CD4-positive, alpha-beta T cell (primary cell): ENCODE data around the gene SEPTIN11. TPM values are rescaled to one million over a fixed set of nuclear protein-coding genes. Genes with fewer than 3 reads are reported as not detected.
A peak's percentile ranks its signal among the peaks of the same experiment; 100 is the strongest.

Experiments used
- ATAC-seq: fragments of 200-7000 bp; cut with Tn5 transposase; one replicate; pipeline ENCODE4 v1.10.0; 2022; ENCODE audit warnings: mild to moderate bottlenecking; ENCODE audit not compliant: poor library complexity
- CTCF ChIA-PET: fragments of 350-600 bp; sonication (Branson Sonifier 250); formaldehyde crosslinking; loops from one replicate; lab custom pipeline; 2021; ENCODE audit warnings: antibody characterized with exemption, inconsistent platforms; lab: Charles Lee
- POLR2A ChIA-PET: fragments of 350-600 bp; sonication (Branson Sonifier 250); formaldehyde crosslinking; loops from one replicate; lab custom pipeline; 2021; ENCODE audit warnings: antibody characterized with exemption, inconsistent platforms; lab: Charles Lee
- DNase-seq, 14 experiments: peaks; one replicate each; pipeline ENCODE4 v3.0.0-alpha.2; 2013 to 2020; ENCODE audit warnings: mixed read lengths in 2 of 14
- H3K27ac ChIP-seq, 2 donors: one replicate each; pipeline versions ENCODE4 v1.5.1 to v1.7.0; 2013; ENCODE audit warnings: low read length in 2 of 2, low read depth in 1 of 2, mild to moderate bottlenecking in 1 of 2
- H3K27me3 ChIP-seq, 2 experiments: 1 replicate in 1 of 2; 2 replicates in 1 of 2; pipeline versions ENCODE4 v1.6.1 to v1.7.0; 2013; ENCODE audit warnings: low read length in 2 of 2, control low read depth in 1 of 2, mild to moderate bottlenecking in 1 of 2, moderate library complexity in 1 of 2; ENCODE audit not compliant: insufficient read depth in 2 of 2, control insufficient read depth in 1 of 2
- H3K36me3 ChIP-seq: one replicate; pipeline ENCODE4 v1.6.1; 2013; ENCODE audit warnings: low read length, control low read depth; ENCODE audit not compliant: insufficient read depth
- H3K4me1 ChIP-seq: one replicate; pipeline ENCODE4 v1.6.1; 2013; ENCODE audit warnings: low read length, control low read depth; ENCODE audit not compliant: insufficient read depth
- H3K4me3 ChIP-seq: one replicate; pipeline ENCODE4 v1.5.1; 2013; ENCODE audit warnings: mild to moderate bottlenecking, low read length, moderate library complexity
- H3K9me3 ChIP-seq, 2 experiments: 1 replicate in 1 of 2; 2 replicates in 1 of 2; pipeline versions ENCODE4 v1.6.1 to v1.7.0; 2013; ENCODE audit warnings: low read length in 2 of 2, mild to moderate bottlenecking in 2 of 2, control low read depth in 1 of 2, moderate library complexity in 1 of 2; ENCODE audit not compliant: control insufficient read depth in 1 of 2, insufficient read depth in 1 of 2
- H3K27ac Mint-ChIP-seq: one replicate; pipeline ENCODE4 v1.8.0; 2020; ENCODE audit warnings: mixed read lengths
- H3K27me3 Mint-ChIP-seq: one replicate; pipeline ENCODE4 v1.8.0; 2021; ENCODE audit warnings: mixed read lengths
- H3K36me3 Mint-ChIP-seq: one replicate; pipeline ENCODE4 v1.8.0; 2021; ENCODE audit warnings: low read depth, mixed read lengths
- H3K4me1 Mint-ChIP-seq: one replicate; pipeline ENCODE4 v1.8.0; 2021; ENCODE audit warnings: low read depth, mixed read lengths
- H3K4me3 Mint-ChIP-seq: one replicate; pipeline ENCODE4 v1.8.0; 2020; ENCODE audit warnings: mild to moderate bottlenecking, mixed read lengths
- H3K9me3 Mint-ChIP-seq: one replicate; pipeline ENCODE4 v1.8.0; 2020; ENCODE audit warnings: mixed read lengths
- intact Hi-C, 2 experiments: fragments of 100-400 bp; cut with DNase I in 1 of 2; cut with micrococcal nuclease in 1 of 2; formaldehyde crosslinking; loops; one replicate each; pipeline versions ENCODE4 v1.15.1 to v1.9.0; 2023 to 2025; cut with DNase I, micrococcal nuclease
- total RNA-seq, 174 experiments: library from RNA in 2 of 174; stranded (reverse) in 2 of 174; gene quantifications; one replicate each; pipeline ENCODE4 v1.2.3 and lab custom pipeline; 2021 to 2026
- TF ChIP-seq, protein P1 (sequence below): fragments of 200-600 bp; IDR thresholded peaks from one replicate; pipeline ENCODE4 v1.8.0; 2022; ENCODE audit warnings: antibody characterized with exemption, mild to moderate bottlenecking

SEPTIN11 gene
- total RNA-seq, 2 experiments from 2014 or later = 8.1 to 9.4 TPM

GRCh38 chr4:76982638-76983584 is 33.4 kb downstream of the SEPTIN11 start:
- Histone ChIP-seq H3K9me3 (no peaks in the 10 kb centered on the region), H3K4me3 (no peak overlapping the region), H3K4me1 (peaks cover 52% of the 10 kb centered on the region), H3K27ac (no peak overlapping the region), H3K27me3 (no peaks in the 10 kb centered on the region), H3K36me3 (no peaks in the 10 kb centered on the region)
- H3K4me1 Mint-ChIP-seq = peaks cover 94% of the 10 kb centered on the region
- H3K27ac Mint-ChIP-seq = no peak overlapping the region
- no peaks in the 10 kb centered on the region for H3K27me3 Mint-ChIP-seq
- TF ChIP-seq, protein P1, sequence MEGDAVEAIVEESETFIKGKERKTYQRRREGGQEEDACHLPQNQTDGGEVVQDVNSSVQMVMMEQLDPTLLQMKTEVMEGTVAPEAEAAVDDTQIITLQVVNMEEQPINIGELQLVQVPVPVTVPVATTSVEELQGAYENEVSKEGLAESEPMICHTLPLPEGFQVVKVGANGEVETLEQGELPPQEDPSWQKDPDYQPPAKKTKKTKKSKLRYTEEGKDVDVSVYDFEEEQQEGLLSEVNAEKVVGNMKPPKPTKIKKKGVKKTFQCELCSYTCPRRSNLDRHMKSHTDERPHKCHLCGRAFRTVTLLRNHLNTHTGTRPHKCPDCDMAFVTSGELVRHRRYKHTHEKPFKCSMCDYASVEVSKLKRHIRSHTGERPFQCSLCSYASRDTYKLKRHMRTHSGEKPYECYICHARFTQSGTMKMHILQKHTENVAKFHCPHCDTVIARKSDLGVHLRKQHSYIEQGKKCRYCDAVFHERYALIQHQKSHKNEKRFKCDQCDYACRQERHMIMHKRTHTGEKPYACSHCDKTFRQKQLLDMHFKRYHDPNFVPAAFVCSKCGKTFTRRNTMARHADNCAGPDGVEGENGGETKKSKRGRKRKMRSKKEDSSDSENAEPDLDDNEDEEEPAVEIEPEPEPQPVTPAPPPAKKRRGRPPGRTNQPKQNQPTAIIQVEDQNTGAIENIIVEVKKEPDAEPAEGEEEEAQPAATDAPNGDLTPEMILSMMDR = no peak
- ATAC-seq = no peak
- no peaks in the 10 kb centered on the region for H3K36me3 Mint-ChIP-seq
- intact Hi-C loops = loop anchor here in 1 of 2 experiments (10.0 kb wide), 1 partner anchor 768 kb away; the partner anchor contains the start of gene SCARB2
- H3K4me3 Mint-ChIP-seq = peak overlapping the region; percentile 3
- DNase-seq = peak in 3 of 14 experiments; percentile 36 to 41 (median 38)
- ChIA-PET CTCF (interaction anchor here (0.6 to 1.2 kb wide), 3 partner anchors 49 to 225 kb away, joined by 3 read pairs; no protein-coding TSS in a partner anchor), POLR2A (interaction anchor here (1.2 to 1.7 kb wide), 4 partner anchors 9 to 34 kb away, joined by 3 to 4 read pairs (median 3); no protein-coding TSS in a partner anchor)
- no peaks in the 10 kb centered on the region for H3K9me3 Mint-ChIP-seq

DNA sequence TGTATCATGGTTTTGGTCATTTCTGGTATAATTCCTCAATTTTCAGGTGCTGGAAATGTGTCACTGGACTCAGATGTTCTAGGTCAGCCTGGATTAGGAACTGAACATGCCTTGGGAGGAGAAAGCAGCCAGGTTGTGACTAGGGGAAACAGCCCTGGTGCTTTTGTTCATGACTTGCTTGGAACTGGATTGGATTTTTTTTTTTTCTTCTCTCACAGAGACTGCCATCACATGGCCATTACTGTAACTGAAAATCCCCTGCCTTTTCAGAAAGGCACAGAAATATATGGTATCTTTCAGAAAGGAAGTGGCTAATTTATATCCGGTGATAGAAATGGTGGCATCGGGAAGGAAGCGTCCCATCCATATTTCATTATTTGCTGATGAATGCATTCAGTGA is 34.6 kb downstream of the SEPTIN11 start:
- Histone ChIP-seq H3K4me1 (peaks cover 52% of the 10 kb centered on the region), H3K36me3 (no peaks in the 10 kb centered on the region), H3K27ac (no peak overlapping the region), H3K27me3 (no peaks in the 10 kb centered on the region), H3K9me3 (no peaks in the 10 kb centered on the region), H3K4me3 (no peak overlapping the region)
- DNase-seq (peak in 3 of 14 experiments; percentile 67 to 78 (median 67)), ATAC-seq (peak; percentile 75)
- Mint-ChIP-seq H3K36me3 (no peaks in the 10 kb centered on the region), H3K4me3 (peak overlapping the region; percentile 4), H3K27ac (peak overlapping the region; percentile 24), H3K4me1 (peaks cover 94% of the 10 kb centered on the region), H3K9me3 (no peaks in the 10 kb centered on the region), H3K27me3 (no peaks in the 10 kb centered on the region)
- POLR2A ChIA-PET = interaction anchor here (1.2 to 1.7 kb wide), 2 partner anchors 8 to 11 kb away, joined by 3 to 4 read pairs; no protein-coding TSS in a partner anchor
- CTCF ChIA-PET = no interaction called here
- intact Hi-C loops = loop anchor here in 1 of 2 experiments (10.0 kb wide), 1 partner anchor 769 kb away; the partner anchor contains the start of gene SCARB2
- TF ChIP-seq, protein P1 = peak; percentile 41

- peaks cover 96% of the 10 kb centered on the region for H3K4me1 Mint-ChIP-seq
- no peak overlapping the region for H3K27ac Mint-ChIP-seq
- TF ChIP-seq, protein P1 = no peak
- ATAC-seq (no peak), DNase-seq (no peak)
- peaks cover 54% of the 10 kb centered on the region for H3K4me1 ChIP-seq
- H3K27me3 Mint-ChIP-seq = no peaks in the 10 kb centered on the region
- no peak overlapping the region for H3K4me3 Mint-ChIP-seq
- no peak overlapping the region for H3K4me3 ChIP-seq
- intact Hi-C loops = loop anchor here (1.0 to 10.0 kb wide), 4 partner anchors 22 to 770 kb away; partner anchors contain the start of gene SCARB2 (in 1 of the 2)
- no peaks in the 10 kb centered on the region for H3K36me3 ChIP-seq
- ChIA-PET CTCF (interaction anchor here (0.5 kb wide), 1 partner anchor 64 kb away, joined by 3 read pairs; no protein-coding TSS in a partner anchor), POLR2A (interaction anchor here (1.1 kb wide), 1 partner anchor 10 kb away, joined by 3 read pairs; no protein-coding TSS in a partner anchor)
- no peak overlapping the region for H3K27ac ChIP-seq
- H3K27me3 ChIP-seq = no peaks in the 10 kb centered on the region
- no peaks in the 10 kb centered on the region for H3K9me3 Mint-ChIP-seq
- H3K9me3 ChIP-seq = no peaks in the 10 kb centered on the region
- no peaks in the 10 kb centered on the region for H3K36me3 Mint-ChIP-seq
Observed at GRCh38 chr4:76984788-76985211, 35.2 kb downstream of the SEPTIN11 start.
